GM10248 (cell line): Measurements from ENCODE around the gene BRWD1.

Source experiments
- CTCF ChIA-PET: fragments of 300-600 bp; sonication (Branson Sonifier 250); formaldehyde crosslinking; extraction: SDS; loops from one replicate; lab custom pipeline; 2021; ENCODE audit warnings: antibody characterized with exemption; lab: Yijun Ruan, JAX
- POLR2A ChIA-PET: fragments of 350-650 bp; sonication (Branson Sonifier 250); formaldehyde crosslinking; extraction: SDS; loops from one replicate; lab custom pipeline; 2020; ENCODE audit warnings: antibody characterized with exemption; lab: Yijun Ruan, JAX
- DNase-seq: peaks from one replicate; pipeline ENCODE4 v3.0.0; 2012; ENCODE audit errors: extremely low spot score
- CTCF ChIP-seq: IDR thresholded peaks from 2 replicates; pipeline ENCODE4 v1.5.1; 2012; ENCODE audit warnings: mild to moderate bottlenecking, low read depth; ENCODE audit errors: extremely low read depth, missing control alignments, control extremely low read depth

Gene BRWD1

GRCh38 chr21:39150877-39151276 lies 162.6 kb downstream of the BRWD1 start:
- CTCF ChIA-PET, result interaction anchor here (1.2 kb wide), 2 partner anchors 13 to 367 kb away, joined by 3 to 7 read pairs; no protein-coding TSS in a partner anchor
- TF ChIP-seq CTCF, result no peak
- POLR2A ChIA-PET, result no interaction called here
- DNase-seq, result no peak

- CTCF ChIA-PET, result interaction anchor here (1.2 kb wide), 2 partner anchors 13 to 368 kb away, joined by 3 to 7 read pairs; no protein-coding TSS in a partner anchor
- no peak for DNase-seq
- no peak for TF ChIP-seq CTCF
- POLR2A ChIA-PET, result no interaction called here
These were observed 163.1 kb downstream of the BRWD1 start for GRCh38 chr21:39150316-39150715.

GRCh38 chr21:39149882-39150281 lies 163.6 kb downstream of the BRWD1 start:
- no peak for DNase-seq
- no peak for TF ChIP-seq CTCF
- POLR2A ChIA-PET, result no interaction called here
- CTCF ChIA-PET, result interaction anchor here (1.2 kb wide), 2 partner anchors 12 to 368 kb away, joined by 3 to 7 read pairs; no protein-coding TSS in a partner anchor

GRCh38 chr21:39148975-39149374 lies 164.5 kb downstream of the BRWD1 start:
- no peak for DNase-seq
- CTCF ChIA-PET, result interaction anchor here (1.8 kb wide), 1 partner anchor 11 kb away, joined by 4 read pairs; no protein-coding TSS in a partner anchor
- POLR2A ChIA-PET, result no interaction called here
- TF ChIP-seq CTCF, result no peak

- DNase-seq, result no peak
- ChIA-PET POLR2A (no interaction called here), CTCF (no interaction called here)
- TF ChIP-seq CTCF, result no peak
These were observed 169.2 kb downstream of the BRWD1 start for GRCh38 chr21:39144191-39144590.

- ChIA-PET CTCF (no interaction called here), POLR2A (no interaction called here)
- no peak for TF ChIP-seq CTCF
- DNase-seq, result no peak
These were observed 170.5 kb downstream of the BRWD1 start for GRCh38 chr21:39142972-39143371.
